DND-41 (cell line): ENCODE results near the gene CLUH.

Experiments
- CTCF ChIP-seq: IDR thresholded peaks from 2 replicates; pipeline ENCODE4 v1.5.1; 2012; ENCODE audit warnings: borderline replicate concordance, low read length, moderate library complexity, mild to moderate bottlenecking; ENCODE audit not compliant: poor library complexity, severe bottlenecking; ENCODE audit errors: extremely low read depth
- EZH2 ChIP-seq: IDR thresholded peaks from 3 replicates; pipeline ENCODE4 v1.6.1; 2012; ENCODE audit warnings: borderline replicate concordance, low read depth, mild to moderate bottlenecking, moderate library complexity, low read length, inconsistent platforms; ENCODE audit not compliant: severe bottlenecking

- no peak for TF ChIP-seq CTCF
- TF ChIP-seq EZH2 = no peak
Observed at GRCh38 chr17:2644971-2645370, 66.6 kb downstream of the CLUH start.
